Activated CD8-positive, alpha-beta T cell treated with anti-CD3 and anti-CD28 coated beads for 36 hours (primary cell): ENCODE results near the gene CRACDL. TPM values are rescaled to one million over a fixed set of nuclear protein-coding genes. Genes with fewer than 3 reads are reported as not detected.

Experiments
- ATAC-seq: fragments of 200-7000 bp; cut with Tn5 transposase; one replicate; pipeline ENCODE4 v1.10.0; 2021; ENCODE audit warnings: mild to moderate bottlenecking, moderate library complexity
- CTCF ChIA-PET: fragments of 350-600 bp; sonication (Branson Sonifier 250); formaldehyde crosslinking; loops from one replicate; lab custom pipeline; 2021; ENCODE audit warnings: antibody characterized with exemption; lab: Charles Lee
- POLR2A ChIA-PET: fragments of 350-600 bp; sonication (Branson Sonifier 250); formaldehyde crosslinking; loops from one replicate; lab custom pipeline; 2021; ENCODE audit warnings: antibody characterized with exemption; lab: Charles Lee
- DNase-seq: peaks from one replicate; pipeline ENCODE4 v3.0.0-alpha.2; 2020
- H3K27ac Mint-ChIP-seq: one replicate; pipeline ENCODE4 v1.8.0; 2021; ENCODE audit warnings: mild to moderate bottlenecking, mixed read lengths
- H3K27me3 Mint-ChIP-seq: one replicate; pipeline ENCODE4 v1.8.0; 2021; ENCODE audit warnings: mixed read lengths
- H3K36me3 Mint-ChIP-seq: one replicate; pipeline ENCODE4 v1.8.0; 2021; ENCODE audit warnings: low read depth, mixed read lengths
- H3K4me1 Mint-ChIP-seq: one replicate; pipeline ENCODE4 v1.8.0; 2021; ENCODE audit warnings: low read depth, mixed read lengths
- H3K4me3 Mint-ChIP-seq: one replicate; pipeline ENCODE4 v1.8.0; 2021; ENCODE audit warnings: mild to moderate bottlenecking, moderate library complexity, mixed read lengths
- H3K9me3 Mint-ChIP-seq: one replicate; pipeline ENCODE4 v1.8.0; 2021; ENCODE audit warnings: mixed read lengths
- CTCF ChIP-seq: fragments of 200-600 bp; IDR thresholded peaks from one replicate; pipeline ENCODE4 v1.8.0; 2022; ENCODE audit warnings: antibody characterized with exemption, mild to moderate bottlenecking
- intact Hi-C: fragments of 100-400 bp; cut with micrococcal nuclease; formaldehyde crosslinking; loops from one replicate; pipeline ENCODE4 v1.10.0; 2022
- total RNA-seq, 2 experiments: library from RNA; stranded (reverse); gene quantifications; one replicate each; pipeline ENCODE4 v1.2.3, GENCODE V29; 2021

CRACDL gene
- total RNA-seq, 2 experiments from 2014 or later, result 0.09 to 0.38 TPM

DNA sequence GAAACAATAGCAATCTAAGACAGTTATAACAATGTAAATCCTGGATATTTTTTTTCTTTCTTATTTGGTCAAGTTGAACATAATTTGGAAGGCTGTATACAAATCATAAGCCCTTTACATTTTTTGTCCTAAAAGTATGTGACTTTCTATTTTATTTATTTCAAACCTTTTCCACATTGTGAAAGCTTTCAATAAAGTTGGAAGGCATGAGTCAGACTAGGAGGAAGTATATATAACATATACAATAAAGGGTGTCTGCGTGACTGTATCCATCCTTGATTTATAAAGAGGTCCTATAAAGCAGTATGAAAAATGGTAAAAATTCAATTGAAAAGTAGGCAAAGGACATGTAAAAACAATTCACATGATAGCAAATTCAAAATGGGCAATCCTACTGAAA is 44.4 kb downstream of the CRACDL start:
- DNase-seq (no peak), ATAC-seq (no peak)
- Mint-ChIP-seq H3K27me3 (peaks cover 4% of the 10 kb centered on the region), H3K9me3 (peaks cover 10% of the 10 kb centered on the region), H3K27ac (no peak overlapping the region), H3K4me3 (no peak overlapping the region), H3K4me1 (no peaks in the 10 kb centered on the region), H3K36me3 (no peaks in the 10 kb centered on the region)
- TF ChIP-seq CTCF, result no peak
- ChIA-PET POLR2A (no interaction called here), CTCF (no interaction called here)
- intact Hi-C loops, result no loop called here

DNA sequence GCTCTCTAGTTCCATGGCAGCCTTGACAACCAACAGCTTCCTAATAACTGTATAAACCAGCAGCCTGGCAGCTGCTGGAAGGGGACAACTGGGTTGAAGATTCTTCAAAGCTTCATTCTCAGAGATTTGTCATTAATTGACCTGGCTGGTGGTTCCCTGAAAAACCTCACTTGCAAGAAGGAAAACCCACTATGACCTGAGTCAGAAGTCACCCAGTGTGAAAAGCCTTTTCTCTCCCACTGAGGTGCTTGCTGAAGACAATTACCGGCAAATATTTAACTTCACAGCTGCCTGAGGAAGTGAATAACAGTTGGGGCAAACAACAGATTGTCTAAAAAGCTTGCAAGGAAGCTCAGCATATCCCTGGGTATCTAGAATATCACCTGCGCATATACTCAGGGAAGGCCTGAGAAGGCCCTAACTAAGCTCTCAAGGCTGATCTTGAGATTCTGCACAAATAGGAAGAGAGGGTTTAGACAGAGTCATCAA is 49.9 kb downstream of the CRACDL start:
- Mint-ChIP-seq H3K27ac (no peak overlapping the region), H3K4me1 (no peaks in the 10 kb centered on the region), H3K36me3 (no peaks in the 10 kb centered on the region), H3K27me3 (peaks cover 4% of the 10 kb centered on the region), H3K9me3 (peaks cover 24% of the 10 kb centered on the region), H3K4me3 (no peak overlapping the region)
- ATAC-seq, result no peak
- intact Hi-C loops, result no loop called here
- ChIA-PET POLR2A (no interaction called here), CTCF (interaction anchor here (0.6 to 1.5 kb wide), 2 partner anchors 13 to 32 kb away, joined by 3 to 4 read pairs; no protein-coding TSS in a partner anchor)
- no peak for TF ChIP-seq CTCF
- no peak for DNase-seq

DNA sequence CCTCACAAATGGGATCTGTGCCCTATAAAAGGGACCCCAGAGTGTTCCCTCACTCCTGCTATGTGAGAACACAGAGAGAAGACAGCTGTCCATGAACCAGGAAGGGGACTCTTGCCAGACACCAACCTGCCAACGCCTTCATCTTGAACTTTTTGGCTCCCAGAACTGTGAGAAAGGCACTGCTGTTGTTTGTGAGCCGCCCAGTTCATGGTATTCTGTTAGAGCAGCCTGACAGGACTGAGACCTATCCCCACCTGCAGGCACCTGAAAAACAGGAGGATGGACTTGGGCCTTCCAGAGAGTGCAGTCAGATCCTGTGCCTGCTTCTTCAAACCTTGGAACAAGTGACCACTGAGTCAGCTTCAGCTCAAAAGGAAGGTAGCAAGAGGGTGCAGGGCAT is 51.4 kb downstream of the CRACDL start:
- Mint-ChIP-seq H3K27me3 (peaks cover 4% of the 10 kb centered on the region), H3K4me3 (no peak overlapping the region), H3K27ac (no peak overlapping the region), H3K9me3 (peaks cover 24% of the 10 kb centered on the region), H3K4me1 (no peaks in the 10 kb centered on the region), H3K36me3 (no peaks in the 10 kb centered on the region)
- no peak for TF ChIP-seq CTCF
- POLR2A ChIA-PET, result no interaction called here
- DNase-seq (no peak), ATAC-seq (no peak)
- intact Hi-C loops, result no loop called here
- CTCF ChIA-PET, result interaction anchor here (0.8 to 1.5 kb wide), 2 partner anchors 12 to 31 kb away, joined by 3 to 4 read pairs; no protein-coding TSS in a partner anchor

DNA sequence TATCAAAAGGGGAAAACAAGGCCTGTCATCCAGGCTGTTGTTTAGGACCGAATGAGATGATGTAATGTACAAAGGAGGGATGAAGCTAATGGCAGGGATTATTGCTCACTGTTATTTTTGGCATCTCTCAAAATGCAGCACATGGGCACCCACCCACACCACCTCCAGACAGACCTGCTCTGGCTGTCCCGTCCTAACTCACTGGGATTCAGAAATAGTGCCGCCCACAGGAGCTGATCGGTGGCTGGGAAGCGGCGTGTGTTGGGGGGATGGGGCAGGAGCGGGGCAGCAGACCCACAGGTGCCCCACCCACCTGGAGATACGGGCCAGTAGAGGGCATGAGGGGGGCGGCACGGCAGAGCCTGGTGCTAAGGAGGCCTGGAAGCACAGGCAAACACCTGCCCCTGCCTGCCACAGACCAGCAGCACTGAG is 52.2 kb downstream of the CRACDL start:
- Mint-ChIP-seq H3K9me3 (peaks cover 24% of the 10 kb centered on the region), H3K4me1 (no peaks in the 10 kb centered on the region), H3K36me3 (no peaks in the 10 kb centered on the region), H3K4me3 (no peak overlapping the region), H3K27ac (no peak overlapping the region), H3K27me3 (peaks cover 4% of the 10 kb centered on the region)
- ChIA-PET POLR2A (no interaction called here), CTCF (no interaction called here)
- ATAC-seq (no peak), DNase-seq (no peak)
- intact Hi-C loops, result no loop called here
- TF ChIP-seq CTCF, result no peak

- no peak overlapping the region for H3K4me3 Mint-ChIP-seq
- H3K4me1 Mint-ChIP-seq, result no peaks in the 10 kb centered on the region
- no peak for TF ChIP-seq CTCF
- POLR2A ChIA-PET, result no interaction called here
- CTCF ChIA-PET, result interaction anchor here (0.9 kb wide), 1 partner anchor 17 kb away, joined by 3 read pairs; no protein-coding TSS in a partner anchor
- H3K9me3 Mint-ChIP-seq, result peaks cover 21% of the 10 kb centered on the region
- ATAC-seq (no peak), DNase-seq (no peak)
- no peak overlapping the region for H3K27ac Mint-ChIP-seq
- H3K36me3 Mint-ChIP-seq, result no peaks in the 10 kb centered on the region
- peaks cover 2% of the 10 kb centered on the region for H3K27me3 Mint-ChIP-seq
- intact Hi-C loops, result no loop called here
Observed at GRCh38 chr2:98882971-98883779, 52.9 kb downstream of the CRACDL start.
